Aorta (tissue), 5 donors: ENCODE measurements around the gene AP3B1. TPM values are rescaled to one million over a fixed set of nuclear protein-coding genes. Genes with fewer than 3 reads are reported as not detected.
"Not testable (repeated sequence)": the region's sequence is repeated elsewhere in the genome, so short reads cannot be mapped to it uniquely, and the experiment has no call there.

Experiments
- ATAC-seq: fragments of 200-7000 bp; cut with Tn5 transposase; one replicate; pipeline ENCODE4 v1.9.1; 2022; ENCODE audit warnings: moderate library complexity; ENCODE audit not compliant: low FRiP score
- DNase-seq, 2 donors: peaks; one replicate each; pipeline ENCODE4 v3.0.0-alpha.2; 2020
- H3K27ac ChIP-seq, 2 donors: one replicate each; pipeline ENCODE4 v1.5.1; 2013; ENCODE audit warnings: low read length in 2 of 2, mild to moderate bottlenecking in 2 of 2, moderate library complexity in 2 of 2, control low read depth in 1 of 2, inconsistent platforms in 1 of 2, low read depth in 1 of 2
- H3K27me3 ChIP-seq, 2 donors: one replicate each; pipeline ENCODE4 v1.6.1; 2013; ENCODE audit warnings: control low read depth in 1 of 2, low read length in 1 of 2, mild to moderate bottlenecking in 1 of 2, moderate library complexity in 1 of 2; ENCODE audit not compliant: insufficient read depth in 2 of 2, control insufficient read depth in 1 of 2
- H3K36me3 ChIP-seq, 2 donors: one replicate each; pipeline ENCODE4 v1.6.1; 2013; ENCODE audit warnings: control low read depth in 1 of 2, low read length in 1 of 2, mild to moderate bottlenecking in 1 of 2; ENCODE audit not compliant: insufficient read depth in 2 of 2, control insufficient read depth in 1 of 2
- H3K4me1 ChIP-seq, 2 donors: one replicate each; pipeline ENCODE4 v1.6.1; 2013; ENCODE audit warnings: low read length in 2 of 2, control low read depth in 1 of 2, mild to moderate bottlenecking in 1 of 2, moderate library complexity in 1 of 2; ENCODE audit not compliant: insufficient read depth in 2 of 2, control insufficient read depth in 1 of 2
- H3K4me3 ChIP-seq, 2 donors: one replicate each; pipeline ENCODE4 v1.5.1; 2013; ENCODE audit warnings: low read length in 2 of 2, control low read depth in 1 of 2, mild to moderate bottlenecking in 1 of 2
- H3K9me3 ChIP-seq: one replicate; pipeline ENCODE4 v1.6.1; 2013; ENCODE audit warnings: mild to moderate bottlenecking, low read length; ENCODE audit not compliant: control insufficient read depth
- WGBS, 2 donors: extraction: QIAGEN DNeasy Blood & Tissue Kit; methylation state at CpG; one replicate each; pipeline ENCODE4 v1.1.7; 2013; 5-methylcytosine and 5-hydroxymethylcytosine counted together
- intact Hi-C, 2 donors: fragments of 100-400 bp; cut with DNase I; formaldehyde crosslinking; loops; one replicate each; pipeline versions ENCODE4 v1.14.2 to v1.15.0; 2022
- polyA plus RNA-seq, 2 donors: library from polyadenylated mRNA; stranded (reverse); fragments of 200-250 nt; gene quantifications; one replicate each; pipeline ENCODE4 v1.2.3, GENCODE V29; 2013
- total RNA-seq, 2 donors: library from RNA; stranded (reverse); fragmentation: NEBNext Ultra II Directional; extraction: Animal tissue kit (Norgen Biotek cat#: 25700); gene quantifications; one replicate each; pipeline ENCODE4 v1.2.1, GENCODE V29; 2021
- donor health status: healthy with polysubstance abuse.
- donor health status: Bipolar disorder and iron deficiency.
- donor health status: DM: no; HTN: no; CAD: no.
- donor health status: DM: no; HTN: no; CAD: no.
- donor health status: DM: yes; HTN: yes; CAD: no.

The AP3B1 gene
- total and polyA plus RNA-seq, 4 donors = 17.8 to 46.7 (median 37.1) TPM

- Histone ChIP-seq H3K4me1 (no peaks in the 10 kb centered on the region), H3K4me3 (no peak overlapping the region), H3K36me3 (no peaks in the 10 kb centered on the region), H3K9me3 (peaks cover 1% of the 10 kb centered on the region), H3K27ac (no peak overlapping the region), H3K27me3 (no peaks in the 10 kb centered on the region)
- intact Hi-C loops = no loop called here
- no peak for ATAC-seq
- DNase-seq = no peak
Measured at GRCh38 chr5:78187172-78187571, 107.3 kb downstream of the AP3B1 start.

- Histone ChIP-seq H3K27ac (no peak overlapping the region), H3K4me1 (no peaks in the 10 kb centered on the region), H3K36me3 (no peaks in the 10 kb centered on the region), H3K9me3 (no peaks in the 10 kb centered on the region), H3K27me3 (no peaks in the 10 kb centered on the region), H3K4me3 (no peak overlapping the region)
- DNase-seq (no peak), ATAC-seq (no peak)
- intact Hi-C loops = no loop called here
- 94 to 97% methylated on average over 3 of the region's 3 CpGs for WGBS, 2 donors
Measured at GRCh38 chr5:78182838-78183237, 111.7 kb downstream of the AP3B1 start.

GRCh38 chr5:78178356-78178755 is 116.1 kb downstream of the AP3B1 start:
- intact Hi-C loops = no loop called here
- 95 to 98% methylated on average over 5 of the region's 5 CpGs for WGBS, 2 donors
- no peaks in the 10 kb centered on the region for H3K4me1 ChIP-seq
- no peak overlapping the region for H3K4me3 ChIP-seq
- DNase-seq = no peak
- ATAC-seq = no peak
- H3K27ac ChIP-seq = no peak overlapping the region
- H3K36me3 ChIP-seq = peaks cover 0 to 3% of the 10 kb centered on the region in 2 donors
- H3K27me3 ChIP-seq = no peaks in the 10 kb centered on the region
- H3K9me3 ChIP-seq = no peaks in the 10 kb centered on the region

GRCh38 chr5:78170335-78170734 is 124.2 kb downstream of the AP3B1 start:
- H3K4me1 ChIP-seq, intact Hi-C loops, ATAC-seq, DNase-seq, H3K36me3 ChIP-seq, H3K4me3 ChIP-seq, H3K9me3 ChIP-seq, H3K27ac ChIP-seq, H3K27me3 ChIP-seq: not testable (repeated sequence)
- WGBS, 2 donors = 95 to 97% methylated on average over 1 of the region's 1 CpG

- H3K4me1 ChIP-seq = no peaks in the 10 kb centered on the region
- no peak overlapping the region for H3K27ac ChIP-seq
- 96 to 98% methylated on average over 3 of the region's 3 CpGs for WGBS, 2 donors
- intact Hi-C loops = no loop called here
- ATAC-seq = no peak
- no peak overlapping the region for H3K4me3 ChIP-seq
- no peaks in the 10 kb centered on the region for H3K36me3 ChIP-seq
- no peaks in the 10 kb centered on the region for H3K9me3 ChIP-seq
- no peaks in the 10 kb centered on the region for H3K27me3 ChIP-seq
- no peak for DNase-seq
Measured at GRCh38 chr5:78162253-78162862, 132.1 kb downstream of the AP3B1 start.

GRCh38 chr5:78157001-78157400 is 137.5 kb downstream of the AP3B1 start:
- ATAC-seq = no peak
- WGBS, 2 donors = 100% methylated on average over 1 of the region's 1 CpG

GRCh38 chr5:78151594-78152271 is 142.8 kb downstream of the AP3B1 start:
- Histone ChIP-seq H3K9me3 (no peaks in the 10 kb centered on the region), H3K27me3 (no peaks in the 10 kb centered on the region)

More at GRCh38 chr5:78157001-78157400, 137.5 kb downstream of the AP3B1 start:
- Histone ChIP-seq H3K4me3 (no peak overlapping the region), H3K36me3 (peaks cover 2 to 6% of the 10 kb centered on the region in 2 donors), H3K27me3 (no peaks in the 10 kb centered on the region), H3K4me1 (no peaks in the 10 kb centered on the region), H3K27ac (no peak overlapping the region), H3K9me3 (no peaks in the 10 kb centered on the region)
- intact Hi-C loops = no loop called here
- DNase-seq = no peak

GRCh38 chr5:78137290-78137689 is 157.2 kb downstream of the AP3B1 start:
- H3K36me3 ChIP-seq = peaks cover 2 to 5% of the 10 kb centered on the region in 2 donors
- H3K27me3 ChIP-seq = no peaks in the 10 kb centered on the region
- H3K4me1 ChIP-seq = no peaks in the 10 kb centered on the region
- intact Hi-C loops = no loop called here
- ATAC-seq (no peak), DNase-seq (no peak)
- 89% methylated on average over 1 of the region's 1 CpG for WGBS, 2 donors
- H3K4me3 ChIP-seq = no peak overlapping the region
- H3K9me3 ChIP-seq = no peaks in the 10 kb centered on the region
- H3K27ac ChIP-seq = no peak overlapping the region

More at GRCh38 chr5:78151594-78152271, 142.8 kb downstream of the AP3B1 start:
- H3K4me1 ChIP-seq = no peaks in the 10 kb centered on the region
- intact Hi-C loops = no loop called here
- ATAC-seq (no peak), DNase-seq (no peak)
- no peak overlapping the region for H3K27ac ChIP-seq
- H3K36me3 ChIP-seq = peaks cover 2 to 6% of the 10 kb centered on the region in 2 donors
- no peak overlapping the region for H3K4me3 ChIP-seq
- 96 to 98% methylated on average over 2 of the region's 3 CpGs for WGBS, 2 donors

- H3K4me3 ChIP-seq = no peak overlapping the region
- no peak overlapping the region for H3K27ac ChIP-seq
- H3K9me3 ChIP-seq = no peaks in the 10 kb centered on the region
- no peaks in the 10 kb centered on the region for H3K4me1 ChIP-seq
- 94 to 98% methylated on average over 1 of the region's 1 CpG for WGBS, 2 donors
- no peaks in the 10 kb centered on the region for H3K36me3 ChIP-seq
- no peak for DNase-seq
- no peaks in the 10 kb centered on the region for H3K27me3 ChIP-seq
- intact Hi-C loops = no loop called here
- no peak for ATAC-seq
Measured at GRCh38 chr5:78133423-78133822, 161.1 kb downstream of the AP3B1 start.
